SIG-M5 (cell line): Measurements from ENCODE around the gene CLIC4.
"Not testable (repeated sequence)": the region's sequence is repeated elsewhere in the genome, so short reads cannot be mapped to it uniquely, and the experiment has no call there.

Experiments used
- DNase-seq: peaks from one replicate; lab custom pipeline; 2025; lab: John Stamatoyannopoulos, UW

Gene CLIC4

GRCh38 chr1:24717887-24718650 lies 27.2 kb upstream of the CLIC4 start:
- no peak for DNase-seq

GRCh38 chr1:24720152-24720551 lies 25.1 kb upstream of the CLIC4 start:
- DNase-seq: no peak

GRCh38 chr1:24721533-24721932 lies 23.7 kb upstream of the CLIC4 start:
- no peak for DNase-seq

GRCh38 chr1:24722073-24723035 lies 22.9 kb upstream of the CLIC4 start:
- not testable (repeated sequence) for DNase-seq

GRCh38 chr1:24724345-24725208 lies 20.7 kb upstream of the CLIC4 start:
- DNase-seq: no peak

- no peak for DNase-seq
These were observed 20.0 kb upstream of the CLIC4 start for GRCh38 chr1:24725209-24725651.

- DNase-seq: no peak
These were observed 18.5 kb upstream of the CLIC4 start for GRCh38 chr1:24726741-24727140.

GRCh38 chr1:24727501-24728216 lies 17.6 kb upstream of the CLIC4 start:
- peak; percentile 42 for DNase-seq

- no peak for DNase-seq
These were observed 16.3 kb upstream of the CLIC4 start for GRCh38 chr1:24728982-24729381.

GRCh38 chr1:24732186-24732885 lies 12.9 kb upstream of the CLIC4 start:
- DNase-seq: no peak

- peak; percentile 81 for DNase-seq
These were observed 11.9 kb upstream of the CLIC4 start for GRCh38 chr1:24733342-24733741.

GRCh38 chr1:24735156-24735508 lies 10.1 kb upstream of the CLIC4 start:
- no peak for DNase-seq

- DNase-seq: no peak
These were observed 9.5 kb upstream of the CLIC4 start for GRCh38 chr1:24735509-24736375.

GRCh38 chr1:24737368-24738117 lies 7.7 kb upstream of the CLIC4 start:
- no peak for DNase-seq

GRCh38 chr1:24739241-24739640 lies 6.0 kb upstream of the CLIC4 start:
- no peak for DNase-seq

GRCh38 chr1:24742090-24742938 lies 2.9 kb upstream of the CLIC4 start:
- no peak for DNase-seq

- no peak for DNase-seq
These were observed 1.6 kb upstream of the CLIC4 start for GRCh38 chr1:24743404-24744211.
